Measurements from ENCODE around the gene LEMD2. TPM values are rescaled to one million over a fixed set of nuclear protein-coding genes. Genes with fewer than 3 reads are reported as not detected.

Gene LEMD2
- total and polyA plus RNA-seq, 9 of the 15 experiments (the other 6 are each of a cell fraction or from before 2014, with no cell fraction given) = 0.32 to 46.3 (median 30.8) TPM

GRCh38 chr6:33768644-33769120, 20.2 kb downstream of the LEMD2 start:
- H3K9ac ChIP-seq (ENCODE audit: insufficient read depth in 1 of 2, low read depth in 2 of 2, low read length in 2 of 2) = no peak overlapping the region
- no peak overlapping the region for H3K4me3 ChIP-seq
- no peaks in the 10 kb centered on the region for H3K9me1 ChIP-seq (ENCODE audit: control insufficient read depth, insufficient read depth, low read length)
- peaks cover 15% of the 10 kb centered on the region; the same call in 2 of the 3 replicates for H3K36me3 ChIP-seq (ENCODE audit: control insufficient read depth, insufficient read depth, low read length)
- in situ Hi-C loops (cut with MboI) (no loop called here), intact Hi-C loops (cut with micrococcal nuclease) (no loop called here)
- ChIA-PET CTCF (ENCODE audit: low intra/inter-chr PET ratio) (interaction anchor here (1.1 to 2.2 kb wide), 3 partner anchors 259 to 1473 kb away, joined by 4 to 13 read pairs (median 10); no protein-coding TSS in a partner anchor), POLR2A (interaction anchor here (4.8 kb wide), 1 partner anchor 13 kb away, joined by 36 read pairs; no protein-coding TSS in a partner anchor)
- peak; percentile 95 for FAIRE-seq
- H2AFZ ChIP-seq (ENCODE audit: low read depth, low read length) = no peak overlapping the region
- DNase-seq (ENCODE audit: extremely low read depth in 1 of 4, low spot score in 3 of 4) = peak; percentile 81 to 89 (median 86)
- H3K27me3 ChIP-seq (ENCODE audit: control insufficient read depth in 2 of 2, insufficient read depth in 2 of 2, low read length in 2 of 2) = peaks cover 25 to 62% of the 10 kb centered on the region in 2 experiments
- no peak overlapping the region for H3K27ac ChIP-seq (ENCODE audit: extremely low read depth, low read depth, low read length)
- 7% methylated on average over 7 of the region's 7 CpGs for WGBS (ENCODE audit: insufficient coverage, low coverage, missing lambda C conversion rate)
- no peaks in the 10 kb centered on the region for H3K9me3 ChIP-seq (replicated peaks; ENCODE audit: control insufficient read depth, insufficient read depth, low read depth, low read length)
- no peaks in the 10 kb centered on the region for H3K79me2 ChIP-seq (ENCODE audit: control insufficient read depth, insufficient read depth, low read length)
- ATAC-seq = peak; percentile 85
- BruUV-seq (replicated peaks) = no TSS peak
- H3K4me2 ChIP-seq (ENCODE audit: insufficient read depth, low read length) = no peak overlapping the region
- peaks cover 3 to 18% of the 10 kb centered on the region in 2 experiments; a peak in 3 of 5 replicates for H3K4me1 ChIP-seq (replicated peaks in 1 of 2; ENCODE audit: control insufficient read depth in 2 of 2, insufficient read depth in 2 of 2, low read length in 2 of 2)
- peaks cover 34% of the 10 kb centered on the region for H4K20me1 ChIP-seq (replicated peaks; ENCODE audit: control insufficient read depth, insufficient read depth, low read length)
- no peak for TF ChIP-seq ZMIZ1 (IDR thresholded peaks at IDR 0.05; ENCODE audit: low read depth in 2 of 2, low read length in 2 of 2)
- TF ChIP-seq CTCF (IDR thresholded peaks at IDR 0.05 in 2 of 3, conservative IDR thresholded peaks at IDR 0.05 in 1 of 3; ENCODE audit: insufficient read depth in 2 of 3, low read depth in 1 of 3, low read length in 3 of 3) = peak; percentile 79 to 93 (median 88)
- peak; percentile 19; the same call in 1 of the 2 replicates for TF ChIP-seq E4F1 (CRISPR knock-in tag; IDR thresholded peaks at IDR 0.05; ENCODE audit: borderline replicate concordance)
- TF ChIP-seq MAZ (CRISPR knock-in tag; conservative IDR thresholded peaks at IDR 0.05 in 1 of 2, IDR thresholded peaks at IDR 0.05 in 1 of 2) = peak in 1 of 2 experiments; percentile 57; a peak in 2 of 4 replicates
- no peak for TF ChIP-seq ELF2 (CRISPR knock-in tag; IDR thresholded peaks at IDR 0.05)
- TF ChIP-seq CHD2 (IDR thresholded peaks at IDR 0.05; ENCODE audit: low read depth, low read length) = no peak
- no peak for TF ChIP-seq POLR2H (tag; IDR thresholded peaks at IDR 0.05; ENCODE audit: low read depth)
- TF ChIP-seq XRCC4 (IDR thresholded peaks at IDR 0.05; ENCODE audit: extremely low read depth, insufficient read depth, insufficient read length) = no peak
- no peak for TF ChIP-seq DLX4 (CRISPR knock-in tag; IDR thresholded peaks at IDR 0.05)
- TF ChIP-seq PREB (CRISPR knock-in tag; IDR thresholded peaks at IDR 0.05) = no peak
- TF ChIP-seq BRF1 (IDR thresholded peaks at IDR 0.05; ENCODE audit: borderline replicate concordance, extremely low read depth, insufficient read length) = no peak

All from K562 (cell line).